Fibroblast of skin of left biceps (primary cell): ENCODE data around the gene MAN2B2.

Experiments used
- DNase-seq, 2 experiments: peaks; one replicate each; pipeline ENCODE4 v3.0.0-alpha.2; 2013; ENCODE audit warnings: low read depth in 2 of 2

Gene MAN2B2

GRCh38 chr4:6546681-6547447 lies 28.1 kb upstream of the MAN2B2 start:
- peak; percentile 12 to 23 for DNase-seq

- no peak for DNase-seq
Measured at GRCh38 chr4:6548201-6548881, 26.6 kb upstream of the MAN2B2 start.

GRCh38 chr4:6548882-6549230 lies 26.1 kb upstream of the MAN2B2 start:
- DNase-seq = no peak

DNA sequence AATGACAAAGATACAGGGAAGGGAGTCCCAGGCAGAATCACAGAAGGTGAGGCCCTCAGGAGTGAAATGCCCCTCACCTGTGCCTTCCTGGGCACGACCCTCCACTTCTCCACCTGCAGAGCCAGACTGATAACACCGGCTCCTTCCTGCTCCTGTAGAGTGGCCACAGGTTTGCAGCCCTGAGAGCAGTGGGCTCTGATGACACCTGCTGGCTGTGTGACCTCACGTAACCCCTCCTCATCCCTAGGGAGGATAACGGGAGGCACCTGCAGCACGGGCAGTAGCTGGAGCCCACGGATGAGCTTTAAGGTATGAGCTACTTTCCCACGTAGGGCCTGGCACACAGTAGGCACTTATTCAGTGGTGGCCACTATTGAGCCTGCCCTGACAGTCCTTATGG lies 25.5 kb upstream of the MAN2B2 start:
- DNase-seq = no peak

DNA sequence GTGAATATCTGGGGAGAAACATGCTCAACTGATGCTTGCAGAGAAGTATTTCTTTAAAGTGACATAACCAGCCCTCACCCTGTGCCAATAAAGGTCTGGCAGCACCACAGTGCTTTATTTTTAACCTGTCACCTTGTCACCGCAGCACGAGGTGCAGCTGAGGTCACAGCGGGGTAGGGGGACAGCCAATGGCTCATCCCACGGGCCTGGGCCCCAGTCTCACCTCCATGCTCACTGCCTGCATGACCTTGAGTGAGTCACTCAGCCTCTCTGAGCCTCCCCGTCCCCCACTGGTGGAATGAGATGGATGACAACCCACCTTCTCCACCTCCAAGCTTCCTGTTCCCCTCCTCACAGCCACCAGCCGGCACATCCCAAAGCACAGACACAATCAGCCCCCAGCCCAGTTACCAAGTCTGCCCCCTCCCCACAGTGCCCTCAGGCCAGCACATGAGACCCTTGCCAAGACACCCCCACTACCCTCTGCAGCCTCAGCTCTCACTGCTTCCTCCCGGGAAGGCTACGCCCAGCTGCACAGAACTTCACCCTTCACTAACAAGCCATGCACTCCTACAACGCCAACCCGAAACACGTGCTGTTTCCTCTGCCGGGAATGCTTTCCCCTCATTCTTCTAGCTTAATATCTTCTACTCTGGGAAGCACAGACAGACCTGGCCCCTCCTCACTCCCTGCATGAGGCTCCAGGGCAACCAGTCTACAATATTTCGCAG lies 24.9 kb upstream of the MAN2B2 start:
- no peak for DNase-seq

DNA sequence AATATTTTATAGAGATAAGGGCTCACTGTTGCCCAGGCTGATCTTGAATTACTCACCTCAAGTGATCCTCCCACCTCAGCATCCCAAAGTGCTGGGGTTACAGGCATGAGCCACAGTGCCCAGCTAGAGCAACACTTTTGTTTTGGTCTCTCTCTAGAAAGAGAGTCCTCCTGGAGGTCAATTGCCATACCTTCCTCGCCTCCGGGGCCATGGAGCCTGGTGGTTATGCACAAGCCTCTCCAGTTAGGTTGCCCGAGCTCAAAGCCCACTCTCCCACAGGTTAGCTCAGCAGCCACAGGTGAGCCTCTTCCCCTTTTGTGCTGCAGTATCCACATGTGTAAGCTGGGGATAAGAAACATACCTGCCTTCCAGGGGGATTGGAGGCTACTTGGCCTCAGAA lies 24.2 kb upstream of the MAN2B2 start:
- no peak for DNase-seq

GRCh38 chr4:6551660-6552059 lies 23.3 kb upstream of the MAN2B2 start:
- no peak for DNase-seq

DNA sequence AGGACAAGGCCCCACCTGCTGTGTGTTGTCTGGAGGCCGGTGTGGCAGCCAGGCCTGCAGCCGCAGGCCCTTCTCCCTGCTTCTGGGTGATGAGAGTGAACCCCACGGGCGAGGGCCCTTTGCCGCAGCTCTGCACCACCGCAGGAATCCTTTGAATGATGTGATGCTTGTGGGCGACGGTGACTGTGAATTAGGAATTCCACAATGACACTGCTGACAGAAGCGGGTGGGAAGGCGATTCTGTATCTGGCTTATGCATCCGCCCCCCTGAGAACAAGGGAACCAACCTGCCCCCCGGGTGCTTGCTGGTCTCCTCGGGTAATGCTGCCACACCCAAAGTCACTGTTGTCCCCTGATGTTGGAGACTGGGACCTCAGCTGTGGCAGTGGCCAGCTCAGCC lies 19.5 kb upstream of the MAN2B2 start:
- DNase-seq = no peak

DNA sequence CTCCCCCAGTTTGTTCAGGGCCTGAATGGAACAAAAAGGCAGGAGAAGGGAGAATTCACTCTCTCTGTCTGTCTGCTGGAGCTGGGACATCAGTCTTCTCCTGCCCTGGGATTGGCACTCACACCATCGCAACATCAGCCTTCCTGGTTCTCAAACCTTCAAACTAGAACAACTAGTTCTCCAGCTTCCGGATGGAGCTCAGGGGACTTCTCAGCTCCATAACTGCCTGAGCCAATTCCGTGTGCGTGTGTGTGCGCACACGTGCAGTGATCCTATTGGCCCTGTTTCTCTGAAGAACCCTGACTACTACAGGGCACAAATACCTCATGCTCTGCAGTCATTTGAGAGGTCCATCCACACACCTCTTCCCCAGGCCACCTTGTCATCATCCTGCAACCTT lies 18.7 kb upstream of the MAN2B2 start:
- no peak for DNase-seq

DNA sequence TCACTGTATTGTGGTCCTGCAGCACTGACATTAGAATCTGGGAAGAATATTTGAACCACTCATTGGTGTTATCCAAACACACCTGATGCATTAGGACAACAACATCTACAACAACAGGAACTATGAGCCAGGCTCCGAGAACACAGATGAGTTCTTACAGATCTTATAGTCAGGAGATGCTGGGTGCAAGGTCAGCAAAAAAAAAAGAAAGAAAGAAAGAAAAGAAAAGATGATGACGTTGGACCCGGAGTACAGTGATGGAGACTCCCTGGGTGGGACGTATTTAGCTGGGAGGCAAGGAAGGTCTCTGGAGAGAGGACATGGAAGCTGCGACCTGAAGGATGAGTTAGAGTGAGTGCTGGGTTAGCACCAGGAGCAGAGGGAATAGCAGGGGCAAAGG lies 17.8 kb upstream of the MAN2B2 start:
- no peak for DNase-seq

- DNase-seq = no peak
Measured at GRCh38 chr4:6557856-6558255, 17.1 kb upstream of the MAN2B2 start.

- DNase-seq = peak in 1 of 2 experiments; percentile 6
Measured at GRCh38 chr4:6560416-6561172, 14.4 kb upstream of the MAN2B2 start.

DNA sequence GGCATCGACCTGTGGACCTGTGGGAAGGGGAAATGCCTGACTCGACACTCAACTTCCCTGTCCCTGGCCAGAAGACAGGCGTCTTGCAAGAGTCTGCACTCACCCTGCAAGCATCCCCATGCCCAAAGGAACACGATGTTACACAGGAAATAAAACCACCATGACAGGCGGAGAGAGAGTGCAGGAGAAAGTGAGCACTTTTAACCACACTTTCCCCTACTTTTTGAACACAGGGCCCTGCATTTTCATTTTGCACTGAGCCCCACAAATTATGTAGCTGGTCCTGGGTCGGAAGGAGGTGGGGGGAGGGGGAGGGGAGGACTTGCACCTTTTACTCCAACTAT lies 13.8 kb upstream of the MAN2B2 start:
- DNase-seq = no peak

GRCh38 chr4:6561706-6562371 lies 13.2 kb upstream of the MAN2B2 start:
- DNase-seq = no peak

- DNase-seq = no peak
Measured at GRCh38 chr4:6562931-6563901, 11.8 kb upstream of the MAN2B2 start.

- DNase-seq = no peak
Measured at GRCh38 chr4:6563935-6564645, 10.9 kb upstream of the MAN2B2 start.

- DNase-seq = no peak
Measured at GRCh38 chr4:6565691-6566390, 9.1 kb upstream of the MAN2B2 start.

DNA sequence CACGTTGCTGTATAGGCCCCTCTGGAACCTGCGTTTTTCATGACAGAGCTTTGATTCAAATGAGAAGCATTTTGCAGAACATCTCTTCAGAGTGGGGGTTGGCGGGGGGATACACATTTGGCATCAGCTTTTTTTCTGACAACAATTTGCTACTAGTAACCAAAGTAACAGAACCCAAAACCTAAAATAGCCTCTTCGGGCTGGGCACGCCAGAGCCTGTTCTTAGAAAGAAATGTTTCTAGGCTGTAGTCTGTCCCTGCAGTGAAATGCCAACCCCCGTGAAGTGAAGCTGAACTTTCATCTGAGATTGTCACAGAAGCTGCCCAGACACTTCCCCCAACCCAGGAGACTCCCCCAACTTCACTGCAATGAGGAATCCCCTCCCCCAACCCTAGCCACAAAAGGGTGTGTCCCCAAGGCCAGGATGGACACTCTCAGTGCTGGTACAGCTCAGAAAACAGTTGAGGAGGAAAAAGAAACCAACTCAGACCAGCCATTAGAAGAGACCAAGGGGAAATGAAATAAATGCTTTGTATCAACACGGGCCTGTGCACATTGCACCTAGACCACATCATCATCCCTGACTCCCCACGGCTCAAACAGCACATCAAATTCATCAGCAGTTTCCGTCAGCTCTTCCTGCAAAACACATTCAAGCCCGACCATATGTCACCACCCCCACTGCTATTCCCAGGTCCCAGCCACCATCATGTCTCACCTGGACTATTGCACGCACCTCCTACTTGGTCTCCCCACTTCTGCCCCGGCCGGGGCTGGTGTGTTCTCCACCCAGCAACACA lies 8.4 kb upstream of the MAN2B2 start:
- DNase-seq = no peak
